Measurements from ENCODE around the gene HJV. TPM values are rescaled to one million over a fixed set of nuclear protein-coding genes. Genes with fewer than 3 reads are reported as not detected.

The HJV gene
- total RNA-seq, 6 experiments from 2014 or later = not detected

- DNase-seq = no peak
- peak overlapping the region; percentile 60 for H3K27ac Mint-ChIP-seq
- H3K27me3 Mint-ChIP-seq (ENCODE audit: insufficient read depth) = no peaks in the 10 kb centered on the region; the same call in 1 of the 2 replicates
- H3K4me3 Mint-ChIP-seq = no peak overlapping the region
- H3K4me1 Mint-ChIP-seq (ENCODE audit: low read depth) = peaks cover 15% of the 10 kb centered on the region; the same call in 1 of the 2 replicates
- no peak for TF ChIP-seq CTCF (IDR thresholded peaks at IDR 0.05)
- H3K36me3 Mint-ChIP-seq (ENCODE audit: low read depth) = no peaks in the 10 kb centered on the region; the same call in 1 of the 2 replicates
- no peaks in the 10 kb centered on the region for H3K9me3 Mint-ChIP-seq
Measured at GRCh38 chr1:145975216-145975615, 46.3 kb downstream of the HJV start.

GRCh38 chr1:145974721-145975120 is 46.8 kb downstream of the HJV start:
- Mint-ChIP-seq H3K4me1 (ENCODE audit: low read depth) (peaks cover 15% of the 10 kb centered on the region; the same call in 1 of the 2 replicates), H3K4me3 (no peak overlapping the region), H3K27me3 (ENCODE audit: insufficient read depth) (no peaks in the 10 kb centered on the region; the same call in 1 of the 2 replicates), H3K36me3 (ENCODE audit: low read depth) (no peaks in the 10 kb centered on the region; the same call in 1 of the 2 replicates), H3K27ac (no peak overlapping the region), H3K9me3 (no peaks in the 10 kb centered on the region)
- DNase-seq = no peak
- no peak for TF ChIP-seq CTCF (IDR thresholded peaks at IDR 0.05)

GRCh38 chr1:145972580-145972979 is 49.0 kb downstream of the HJV start:
- no peak overlapping the region for H3K27ac Mint-ChIP-seq

More at GRCh38 chr1:145972580-145972979, 49.0 kb downstream of the HJV start:
- no peak for DNase-seq
- Mint-ChIP-seq H3K4me1 (ENCODE audit: low read depth) (peaks cover 29% of the 10 kb centered on the region), H3K9me3 (peaks cover 4% of the 10 kb centered on the region; the same call in 1 of the 2 replicates), H3K4me3 (no peak overlapping the region), H3K27me3 (ENCODE audit: insufficient read depth) (no peaks in the 10 kb centered on the region), H3K36me3 (ENCODE audit: low read depth) (peaks cover 5% of the 10 kb centered on the region; the same call in 1 of the 2 replicates)
- no peak for TF ChIP-seq CTCF (IDR thresholded peaks at IDR 0.05)

Other genes with a start within 250 kb of the HJV start
- gene RNF115, start 197.6 kb downstream of the HJV start, total RNA-seq (2021; fragmentation: NEBNext Ultra II Directional; extraction: Animal tissue kit (Norgen Biotek cat#: 25700)) = 10 to 100 TPM; 14.0 to 23.0 (median 21.2) TPM
- gene POLR3C, start 197.5 kb downstream of the HJV start, total RNA-seq (2021; fragmentation: NEBNext Ultra II Directional; extraction: Animal tissue kit (Norgen Biotek cat#: 25700)) = 10 to 100 TPM; 31.4 to 39.1 (median 35.1) TPM
- 1 to 10 TPM; 2.4 to 4.5 (median 3.6) TPM for gene NUDT17, start 176.1 kb downstream of the HJV start, total RNA-seq (2021; fragmentation: NEBNext Ultra II Directional; extraction: Animal tissue kit (Norgen Biotek cat#: 25700))
- gene PIAS3, start 162.7 kb downstream of the HJV start, total RNA-seq (2021; fragmentation: NEBNext Ultra II Directional; extraction: Animal tissue kit (Norgen Biotek cat#: 25700)) = 10 to 100 TPM; 45.2 to 53.8 (median 51.6) TPM
- gene ANKRD35, start 135.9 kb downstream of the HJV start, total RNA-seq (2021; fragmentation: NEBNext Ultra II Directional; extraction: Animal tissue kit (Norgen Biotek cat#: 25700)) = 1 to 10 TPM in 4 of 6 experiments, under 1 TPM in 2; 0.75 to 2.0 (median 1.1) TPM
- 1 to 10 TPM in 4 of 6 experiments, under 1 TPM in 2; 0.78 to 1.3 (median 1.0) TPM for gene ITGA10, start 111.7 kb downstream of the HJV start, total RNA-seq (2021; fragmentation: NEBNext Ultra II Directional; extraction: Animal tissue kit (Norgen Biotek cat#: 25700))
- 10 to 100 TPM; 30.3 to 41.1 (median 35.6) TPM for gene PEX11B, start 103.0 kb downstream of the HJV start, total RNA-seq (2021; fragmentation: NEBNext Ultra II Directional; extraction: Animal tissue kit (Norgen Biotek cat#: 25700))
- 100 to 1,000 TPM; 135 to 166 (median 157) TPM for gene RBM8A, start 94.3 kb downstream of the HJV start, total RNA-seq (2021; fragmentation: NEBNext Ultra II Directional; extraction: Animal tissue kit (Norgen Biotek cat#: 25700))
- gene LIX1L, start 63.7 kb downstream of the HJV start, total RNA-seq (2021; fragmentation: NEBNext Ultra II Directional; extraction: Animal tissue kit (Norgen Biotek cat#: 25700)) = 10 to 100 TPM; 51.0 to 59.6 (median 56.1) TPM
- 10 to 100 TPM in 3 of 6 experiments, 1 to 10 TPM in 3; 8.1 to 14.9 (median 10.2) TPM for gene ANKRD34A, start 57.2 kb downstream of the HJV start, total RNA-seq (2021; fragmentation: NEBNext Ultra II Directional; extraction: Animal tissue kit (Norgen Biotek cat#: 25700))
- gene POLR3GL, start 57.0 kb downstream of the HJV start, total RNA-seq (2021; fragmentation: NEBNext Ultra II Directional; extraction: Animal tissue kit (Norgen Biotek cat#: 25700)) = 10 to 100 TPM; 23.5 to 29.3 (median 26.2) TPM
- gene TXNIP, start 25.2 kb downstream of the HJV start, total RNA-seq (2021; fragmentation: NEBNext Ultra II Directional; extraction: Animal tissue kit (Norgen Biotek cat#: 25700)) = 10 to 100 TPM; 49.2 to 78.0 (median 59.5) TPM
- 1 to 10 TPM; 2.1 to 2.9 (median 2.5) TPM for gene NBPF10, start 123.1 kb upstream of the HJV start, total RNA-seq (2021; fragmentation: NEBNext Ultra II Directional; extraction: Animal tissue kit (Norgen Biotek cat#: 25700))
- gene NOTCH2NLA, start 207.3 kb upstream of the HJV start, total RNA-seq (2021; fragmentation: NEBNext Ultra II Directional; extraction: Animal tissue kit (Norgen Biotek cat#: 25700)) = 10 to 100 TPM; 33.7 to 38.7 (median 36.1) TPM

Measured in HFFc6 (cell line).